ENCODE measurements around the gene GAST.
"Not testable (repeated sequence)": the region's sequence is repeated elsewhere in the genome, so short reads cannot be mapped to it uniquely, and the experiment has no call there.

The GAST gene

GRCh38 chr17:41711669-41712400 is at the start of gene GAST:
Gene GAST (plus strand): TSS chr17:41712331. CDS start chr17:41715437, 3,106 bp downstream.
- no peak for DNase-seq

- DNase-seq, result no peak
These were observed 48.5 kb upstream of the GAST start for GRCh38 chr17:41663451-41664171.

GRCh38 chr17:41664172-41664457 is 48.0 kb upstream of the GAST start:
- no peak for DNase-seq

GRCh38 chr17:41664587-41665565 is 47.3 kb upstream of the GAST start:
- DNase-seq, result no peak

- peak; percentile 84 for DNase-seq
These were observed 46.4 kb upstream of the GAST start for GRCh38 chr17:41665566-41666236.

- DNase-seq, result peak; percentile 82
These were observed 45.9 kb upstream of the GAST start for GRCh38 chr17:41666237-41666641.

GRCh38 chr17:41666708-41667279 is 45.3 kb upstream of the GAST start:
- DNase-seq, result peak; percentile 80

- no peak for DNase-seq
These were observed 44.7 kb upstream of the GAST start for GRCh38 chr17:41667280-41668041.

- no peak for DNase-seq
These were observed 40.0 kb upstream of the GAST start for GRCh38 chr17:41672153-41672552.

GRCh38 chr17:41675157-41676057 is 36.7 kb upstream of the GAST start:
- DNase-seq, result not testable (repeated sequence)

GRCh38 chr17:41676058-41676419 is 36.1 kb upstream of the GAST start:
- DNase-seq, result no peak

GRCh38 chr17:41678411-41678906 is 33.7 kb upstream of the GAST start:
- DNase-seq, result peak; percentile 45

GRCh38 chr17:41678907-41679739 is 33.0 kb upstream of the GAST start:
- peak; percentile 64 for DNase-seq

GRCh38 chr17:41679740-41680425 is 32.2 kb upstream of the GAST start:
- DNase-seq, result no peak

- no peak for DNase-seq
These were observed 31.6 kb upstream of the GAST start for GRCh38 chr17:41680426-41681040.

- no peak for DNase-seq
These were observed 30.4 kb upstream of the GAST start for GRCh38 chr17:41681776-41682175.

- no peak for DNase-seq
These were observed 29.5 kb upstream of the GAST start for GRCh38 chr17:41682631-41683030.

- no peak for DNase-seq
These were observed 28.6 kb upstream of the GAST start for GRCh38 chr17:41683441-41684007.

All from EL (cell line).